ENCODE data around the gene GPSM3. TPM values are rescaled to one million over a fixed set of nuclear protein-coding genes. Genes with fewer than 3 reads are reported as not detected.
A peak's percentile ranks its signal among the peaks of the same experiment; 100 is the strongest.

GPSM3 gene
- polyA plus RNA-seq, 1 donor (not counting 4 experiments of a cell fraction or from before 2014, with no cell fraction given) = 3.6 TPM

GRCh38 chr6:32167154-32167760 is 25.2 kb downstream of the GPSM3 start:
- Histone ChIP-seq H3K4me1 (ENCODE audit: control insufficient read depth, extremely low read depth, insufficient read depth, low read length) (peaks cover under 1% of the 10 kb centered on the region), H3K9ac (ENCODE audit: control insufficient read depth, extremely low read depth, insufficient read depth, low read length) (no peak overlapping the region), H3K4me2 (ENCODE audit: control insufficient read depth, extremely low read depth, insufficient read depth, low read depth, low read length) (no peak overlapping the region), H3K4me3 (ENCODE audit: control insufficient read depth in 2 of 3, extremely low read depth in 1 of 3, insufficient read depth in 2 of 3, low read depth in 1 of 3, low read length in 3 of 3) (no peak overlapping the region), H3K9me3 (ENCODE audit: control insufficient read depth, low read depth, low read length) (no peaks in the 10 kb centered on the region), H3K36me3 (ENCODE audit: control insufficient read depth in 2 of 2, extremely low read depth in 1 of 2, insufficient read depth in 2 of 2, low read length in 2 of 2) (peaks cover 19 to 27% of the 10 kb centered on the region in 2 experiments), H3K79me2 (ENCODE audit: control insufficient read depth, insufficient read depth, low read length) (no peaks in the 10 kb centered on the region), H2AFZ (ENCODE audit: control insufficient read depth, low read length) (no peak overlapping the region), H3K27ac (ENCODE audit: control insufficient read depth, insufficient read depth, low read length) (no peak overlapping the region), H4K20me1 (ENCODE audit: control insufficient read depth, extremely low read depth, insufficient read depth, low read length) (no peaks in the 10 kb centered on the region), H3K27me3 (ENCODE audit: control insufficient read depth, extremely low read depth, insufficient read depth, low read length) (no peaks in the 10 kb centered on the region), H3K9me1 (ENCODE audit: control insufficient read depth, extremely low read depth, insufficient read depth, low read length) (no peaks in the 10 kb centered on the region)
- TF ChIP-seq, protein P1, sequence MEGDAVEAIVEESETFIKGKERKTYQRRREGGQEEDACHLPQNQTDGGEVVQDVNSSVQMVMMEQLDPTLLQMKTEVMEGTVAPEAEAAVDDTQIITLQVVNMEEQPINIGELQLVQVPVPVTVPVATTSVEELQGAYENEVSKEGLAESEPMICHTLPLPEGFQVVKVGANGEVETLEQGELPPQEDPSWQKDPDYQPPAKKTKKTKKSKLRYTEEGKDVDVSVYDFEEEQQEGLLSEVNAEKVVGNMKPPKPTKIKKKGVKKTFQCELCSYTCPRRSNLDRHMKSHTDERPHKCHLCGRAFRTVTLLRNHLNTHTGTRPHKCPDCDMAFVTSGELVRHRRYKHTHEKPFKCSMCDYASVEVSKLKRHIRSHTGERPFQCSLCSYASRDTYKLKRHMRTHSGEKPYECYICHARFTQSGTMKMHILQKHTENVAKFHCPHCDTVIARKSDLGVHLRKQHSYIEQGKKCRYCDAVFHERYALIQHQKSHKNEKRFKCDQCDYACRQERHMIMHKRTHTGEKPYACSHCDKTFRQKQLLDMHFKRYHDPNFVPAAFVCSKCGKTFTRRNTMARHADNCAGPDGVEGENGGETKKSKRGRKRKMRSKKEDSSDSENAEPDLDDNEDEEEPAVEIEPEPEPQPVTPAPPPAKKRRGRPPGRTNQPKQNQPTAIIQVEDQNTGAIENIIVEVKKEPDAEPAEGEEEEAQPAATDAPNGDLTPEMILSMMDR (optimal IDR thresholded peaks at IDR 0.05 in 1 of 3, IDR thresholded peaks at IDR 0.05 in 1 of 3, conservative IDR thresholded peaks at IDR 0.05 in 1 of 3; ENCODE audit: extremely low read depth in 1 of 3, insufficient read depth in 2 of 3, low read length in 3 of 3) = no peak
- no peak for TF ChIP-seq EZH2 (IDR thresholded peaks at IDR 0.05; ENCODE audit: low read length)
- DNase-seq (ENCODE audit: low read depth, low spot score) (no peak), FAIRE-seq (no peak)
- dilution Hi-C loops (cut with MboI; ENCODE audit: extremely low pct_ligation_motif_present, low sequenced_read_pairs) = no loop called here

DNA sequence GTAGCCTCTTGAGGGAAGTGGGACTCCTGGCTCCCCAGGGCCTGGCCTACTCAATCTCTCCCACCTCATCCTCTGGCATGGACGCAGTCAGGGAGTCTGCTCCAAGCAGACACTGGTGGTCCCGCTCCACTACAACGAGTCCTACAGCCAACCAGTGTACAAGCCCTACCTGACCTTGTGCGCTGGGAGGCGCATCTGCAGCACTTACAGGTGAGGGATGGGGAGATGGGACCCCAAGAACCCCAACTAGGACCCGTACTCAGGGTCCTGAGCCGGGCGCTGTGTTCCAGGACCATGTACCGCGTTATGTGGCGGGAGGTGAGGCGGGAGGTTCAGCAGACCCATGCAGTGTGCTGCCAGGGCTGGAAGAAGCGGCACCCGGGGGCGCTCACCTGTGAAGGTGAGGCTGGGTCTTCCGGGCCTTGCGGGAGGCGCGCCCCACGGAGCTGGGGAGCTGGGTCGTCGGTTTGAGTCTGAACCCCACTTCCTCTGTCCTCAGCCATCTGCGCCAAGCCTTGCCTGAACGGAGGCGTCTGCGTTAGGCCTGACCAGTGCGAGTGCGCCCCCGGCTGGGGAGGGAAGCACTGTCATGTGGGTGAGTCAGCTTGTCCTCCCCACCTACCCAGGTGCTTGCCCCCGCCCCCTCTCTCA is 25.9 kb downstream of the GPSM3 start:
- Histone ChIP-seq H3K9me3 (ENCODE audit: control insufficient read depth, low read depth, low read length) (no peaks in the 10 kb centered on the region), H3K79me2 (ENCODE audit: control insufficient read depth, insufficient read depth, low read length) (no peaks in the 10 kb centered on the region)
- dilution Hi-C loops (cut with MboI; ENCODE audit: extremely low pct_ligation_motif_present, low sequenced_read_pairs) = no loop called here

More for the DNA sequence above, 25.9 kb downstream of the GPSM3 start:
- Histone ChIP-seq H3K9me1 (ENCODE audit: control insufficient read depth, extremely low read depth, insufficient read depth, low read length) (no peaks in the 10 kb centered on the region), H3K4me1 (ENCODE audit: control insufficient read depth, extremely low read depth, insufficient read depth, low read length) (no peaks in the 10 kb centered on the region), H3K27me3 (ENCODE audit: control insufficient read depth, extremely low read depth, insufficient read depth, low read length) (no peaks in the 10 kb centered on the region), H3K27ac (ENCODE audit: control insufficient read depth, insufficient read depth, low read length) (no peak overlapping the region), H3K4me3 (ENCODE audit: control insufficient read depth in 2 of 3, extremely low read depth in 1 of 3, insufficient read depth in 2 of 3, low read depth in 1 of 3, low read length in 3 of 3) (no peak overlapping the region), H3K4me2 (ENCODE audit: control insufficient read depth, extremely low read depth, insufficient read depth, low read depth, low read length) (no peak overlapping the region), H3K9ac (ENCODE audit: control insufficient read depth, extremely low read depth, insufficient read depth, low read length) (no peak overlapping the region), H3K36me3 (ENCODE audit: control insufficient read depth in 2 of 2, extremely low read depth in 1 of 2, insufficient read depth in 2 of 2, low read length in 2 of 2) (peaks cover 19 to 27% of the 10 kb centered on the region in 2 experiments), H4K20me1 (ENCODE audit: control insufficient read depth, extremely low read depth, insufficient read depth, low read length) (no peaks in the 10 kb centered on the region), H2AFZ (ENCODE audit: control insufficient read depth, low read length) (no peak overlapping the region)
- DNase-seq (ENCODE audit: low read depth, low spot score) (no peak), FAIRE-seq (no peak)
- TF ChIP-seq, protein P1 (optimal IDR thresholded peaks at IDR 0.05 in 1 of 3, IDR thresholded peaks at IDR 0.05 in 1 of 3, conservative IDR thresholded peaks at IDR 0.05 in 1 of 3; ENCODE audit: extremely low read depth in 1 of 3, insufficient read depth in 2 of 3, low read length in 3 of 3) = peak in 1 of 3 experiments; percentile 38
- no peak for TF ChIP-seq EZH2 (IDR thresholded peaks at IDR 0.05; ENCODE audit: low read length)
